Fibroblast of skin of scalp (primary cell): ENCODE data around the gene BHLHE40.

ENCODE experiments used
- DNase-seq: peaks from one replicate; pipeline ENCODE4 v3.0.0-alpha.2; 2013

The BHLHE40 gene

GRCh38 chr3:5002871-5003247 lies 23.6 kb downstream of the BHLHE40 start:
- DNase-seq = no peak

GRCh38 chr3:5004319-5005152 lies 25.3 kb downstream of the BHLHE40 start:
- DNase-seq = no peak

DNA sequence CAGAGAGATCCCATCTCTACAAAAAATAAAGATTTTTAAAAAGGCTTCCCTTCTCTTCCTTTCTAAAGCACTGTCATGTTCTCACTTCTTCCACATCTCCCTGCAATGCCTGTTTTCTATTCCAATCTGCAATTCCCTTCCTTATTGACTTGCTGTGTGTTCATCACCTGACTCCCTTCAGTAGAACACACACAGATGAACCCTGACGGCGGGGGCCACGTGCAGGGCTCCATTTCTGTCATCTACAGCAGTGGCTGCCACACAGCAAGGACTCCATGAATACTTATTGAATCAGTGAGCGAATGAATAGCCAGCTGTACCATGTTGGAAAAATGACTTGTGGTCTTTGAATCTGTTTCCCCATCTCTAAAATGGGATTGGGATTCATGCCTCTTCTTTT lies 26.1 kb downstream of the BHLHE40 start:
- no peak for DNase-seq

- peak; percentile 10 for DNase-seq
These were observed 27.5 kb downstream of the BHLHE40 start for GRCh38 chr3:5006755-5007202.

DNA sequence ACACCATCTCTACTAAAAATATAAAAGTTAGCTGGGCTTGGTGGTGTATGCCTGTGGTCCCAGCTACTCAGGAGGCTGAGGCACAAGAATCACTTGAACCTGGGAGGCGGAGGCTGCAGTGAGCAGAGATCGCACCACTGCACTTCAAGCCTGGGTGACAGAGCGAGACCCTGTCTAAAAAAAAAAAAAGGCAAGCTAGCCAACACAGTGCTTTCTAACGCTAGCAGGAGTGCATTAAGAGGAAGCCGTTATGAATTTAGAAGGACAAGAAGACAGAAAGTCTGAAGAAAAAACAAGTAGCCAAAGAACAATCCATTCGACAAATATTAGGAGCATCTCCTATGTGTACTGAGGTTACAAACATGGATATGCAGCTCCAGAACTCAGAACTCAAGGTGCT lies 28.6 kb downstream of the BHLHE40 start:
- DNase-seq = no peak

DNA sequence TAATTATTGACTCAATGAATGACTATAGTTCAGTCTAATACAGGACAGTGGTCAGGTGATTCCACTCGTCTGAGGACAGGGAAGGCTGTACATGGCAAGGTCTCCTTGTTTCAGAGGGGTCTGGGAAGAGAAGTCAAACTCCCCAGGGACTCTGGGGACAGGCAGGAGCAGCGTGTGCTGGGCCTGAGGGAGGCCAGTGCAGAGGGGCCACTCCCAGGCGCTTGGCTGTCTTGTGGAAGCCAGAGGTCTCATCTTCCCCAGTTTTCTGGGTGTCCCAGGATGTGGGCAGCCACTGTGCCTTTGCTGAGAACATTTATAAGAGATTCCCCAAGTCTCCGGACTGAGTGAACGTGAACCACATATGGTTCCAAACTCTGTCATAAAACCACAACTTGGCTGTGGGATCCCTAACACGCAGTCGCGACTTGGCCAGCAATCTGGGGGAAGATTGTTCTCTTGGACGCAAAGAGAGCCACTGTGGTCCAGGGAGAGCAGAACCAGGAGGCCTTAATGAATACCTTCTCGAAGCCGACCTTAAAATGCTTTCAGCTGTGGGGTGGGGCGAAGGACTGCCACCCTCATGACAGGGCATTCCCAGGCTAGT lies 30.4 kb downstream of the BHLHE40 start:
- no peak for DNase-seq

DNA sequence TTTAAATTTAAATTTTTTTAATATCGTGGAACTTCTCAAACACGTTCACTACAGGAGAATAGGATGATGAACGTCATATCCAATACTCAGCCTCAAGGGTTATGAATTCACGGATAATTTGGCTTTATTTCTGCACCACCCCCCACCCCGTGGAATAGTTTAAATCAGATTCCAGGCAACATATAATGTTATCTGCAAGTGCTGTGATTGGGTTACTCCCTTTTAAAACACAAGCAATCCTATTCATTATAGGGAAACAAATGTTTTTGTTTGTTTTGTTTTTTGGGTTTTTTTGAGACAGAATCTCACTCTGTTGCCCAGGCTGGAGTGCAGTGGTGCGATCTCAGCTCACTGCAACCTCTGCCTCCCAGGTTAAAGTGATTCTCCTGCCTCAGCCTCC lies 30.9 kb downstream of the BHLHE40 start:
- DNase-seq = no peak

DNA sequence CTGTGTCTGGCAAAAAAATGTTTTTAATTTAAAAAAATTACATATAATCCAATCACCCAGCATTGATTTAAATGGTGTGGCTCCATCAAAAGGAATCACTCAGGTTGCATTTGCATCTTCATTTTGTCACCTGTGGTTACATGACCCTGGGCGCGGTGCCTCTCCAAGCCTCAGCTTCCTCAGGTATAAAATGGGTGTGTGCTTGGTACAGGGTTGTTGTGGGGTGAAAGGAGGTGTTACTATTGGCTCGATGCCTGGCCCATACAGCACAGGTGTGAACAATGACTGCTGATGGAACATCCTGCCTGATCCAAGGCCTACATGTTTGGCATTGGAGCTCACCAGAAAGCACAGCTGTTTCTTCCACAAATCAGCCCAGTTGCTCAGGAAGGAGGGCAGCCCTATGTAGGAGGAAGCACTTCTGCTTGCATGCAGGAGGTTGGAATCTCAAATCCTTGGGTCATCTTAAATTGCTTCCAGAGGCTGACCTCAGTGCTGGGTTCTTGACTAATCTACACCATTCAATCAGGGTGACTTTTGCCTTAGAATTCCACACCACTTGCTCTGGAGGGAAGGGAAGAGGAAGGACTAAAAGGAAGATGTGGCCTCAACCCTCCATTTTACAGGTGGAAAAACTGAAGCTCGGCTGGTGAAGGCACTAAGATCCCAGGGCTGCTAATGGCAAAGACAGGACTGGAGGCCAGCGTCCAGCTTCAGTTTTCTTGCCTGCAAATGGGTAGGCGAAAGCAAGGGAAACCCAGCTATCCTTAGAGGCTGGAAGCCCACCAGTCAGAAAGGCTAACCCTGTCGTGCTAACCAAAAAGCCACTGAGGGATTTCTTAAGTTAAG lies 31.7 kb downstream of the BHLHE40 start:
- DNase-seq = no peak

- DNase-seq = no peak
These were observed 32.5 kb downstream of the BHLHE40 start for GRCh38 chr3:5011555-5012256.

DNA sequence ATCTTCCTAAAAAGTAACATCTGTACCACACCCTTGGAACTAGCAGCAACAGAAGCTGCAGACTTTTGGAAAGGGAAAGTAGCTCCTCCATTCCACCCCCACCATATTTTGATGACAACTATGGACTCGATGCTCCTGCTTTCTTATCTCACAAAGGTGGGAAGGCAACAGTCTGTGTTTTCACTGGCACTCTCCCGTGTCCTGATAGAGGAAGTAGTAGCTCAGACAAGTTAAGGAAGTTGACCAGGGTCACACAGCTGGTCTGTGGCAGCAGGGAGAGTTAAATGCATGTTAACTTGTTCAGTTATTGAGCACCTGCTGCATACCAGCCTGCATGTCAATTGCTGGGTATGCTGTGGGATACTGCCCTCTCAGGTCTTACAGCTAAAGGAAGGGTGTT lies 33.1 kb downstream of the BHLHE40 start:
- DNase-seq = no peak

DNA sequence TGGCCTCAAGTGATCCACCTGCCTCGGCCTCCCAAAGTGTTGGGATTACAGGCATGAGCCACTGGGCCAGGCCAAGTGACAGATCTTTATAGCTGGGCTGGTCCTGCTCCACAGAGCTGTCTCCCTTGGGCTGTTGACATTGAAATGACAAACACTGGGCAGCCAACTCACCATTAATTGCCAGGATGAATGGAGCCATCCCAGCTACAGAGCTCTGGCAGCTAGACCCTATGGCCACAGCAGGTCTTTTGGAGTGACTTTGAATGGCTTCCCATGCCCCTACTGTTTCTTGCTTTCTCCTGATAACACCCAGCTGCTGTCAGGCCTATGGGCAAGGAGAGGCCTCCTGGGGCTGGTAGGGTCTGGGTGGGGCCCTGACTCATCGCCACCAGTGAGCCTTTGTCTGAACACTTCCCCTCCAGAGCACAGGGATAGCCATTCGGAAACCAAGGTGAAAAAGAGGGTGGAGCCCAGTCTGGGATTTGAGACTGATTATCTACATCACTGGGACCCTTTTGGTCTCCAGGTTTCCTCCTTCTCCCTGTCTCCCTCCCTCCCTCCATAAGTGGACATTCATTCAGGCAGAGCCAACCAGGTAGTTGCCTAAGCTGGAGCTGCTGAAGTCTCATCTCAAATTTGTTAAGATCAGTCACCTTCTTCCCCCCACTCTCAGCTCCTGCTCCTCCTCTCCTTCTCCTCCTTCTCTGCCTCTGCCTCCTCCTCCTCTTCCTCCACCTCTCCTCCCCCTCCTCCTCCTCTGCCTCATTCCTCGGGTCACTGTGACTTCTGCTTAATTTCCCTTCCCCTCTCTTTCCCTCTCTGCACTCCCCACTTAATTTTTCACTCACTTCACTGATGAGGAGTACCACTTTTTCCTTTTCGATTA lies 34.0 kb downstream of the BHLHE40 start:
- peak; percentile 44 for DNase-seq

GRCh38 chr3:5014391-5014790 lies 35.2 kb downstream of the BHLHE40 start:
- peak; percentile 54 for DNase-seq

- DNase-seq = no peak
These were observed 35.8 kb downstream of the BHLHE40 start for GRCh38 chr3:5015056-5015455.

DNA sequence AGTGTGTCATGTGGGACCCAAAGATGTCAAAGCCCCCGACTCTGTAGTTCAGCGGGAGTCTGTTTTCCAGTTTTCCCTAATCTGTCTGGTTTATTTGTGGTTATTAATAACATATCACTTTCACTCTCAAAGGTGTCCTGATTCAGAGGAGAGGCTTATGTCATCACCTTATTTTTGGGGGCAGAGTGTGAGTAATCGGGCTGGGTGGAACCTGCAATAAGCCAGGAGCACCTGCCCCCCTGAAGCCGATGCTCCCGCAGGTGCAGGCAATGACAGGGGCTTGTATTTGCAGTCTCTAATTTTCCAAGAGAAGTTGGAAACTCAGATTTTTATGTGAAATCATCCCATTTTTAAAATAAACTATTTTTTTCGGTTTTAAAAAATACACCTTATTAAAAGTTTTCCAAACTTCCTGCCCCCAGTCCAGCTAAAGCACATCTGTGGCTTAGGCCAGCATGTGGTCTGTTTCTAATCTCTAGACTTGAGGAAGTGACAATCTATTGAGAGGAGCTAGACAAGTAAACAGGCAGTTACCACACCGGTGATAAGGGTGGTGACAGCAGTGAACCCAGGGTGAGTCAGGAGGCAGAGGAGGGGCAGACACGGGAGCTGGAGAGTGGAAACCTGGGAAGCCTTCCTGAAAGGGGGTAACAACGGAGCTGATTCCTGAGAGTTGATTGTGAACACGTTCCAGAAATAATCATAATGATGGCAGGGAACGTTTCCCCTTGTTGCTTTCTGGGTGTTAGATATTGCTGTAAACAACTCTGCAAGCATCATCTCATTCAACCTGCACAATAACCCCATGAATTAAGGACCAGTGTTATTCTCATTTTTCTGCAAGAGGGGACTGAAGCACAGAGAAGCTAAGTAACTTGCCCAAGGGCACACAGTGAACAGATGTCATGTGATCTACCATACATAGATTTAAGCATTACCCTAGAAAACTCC lies 37.2 kb downstream of the BHLHE40 start:
- DNase-seq = peak; percentile 23

- peak; percentile 23 for DNase-seq
These were observed 38.8 kb downstream of the BHLHE40 start for GRCh38 chr3:5017925-5018531.

DNA sequence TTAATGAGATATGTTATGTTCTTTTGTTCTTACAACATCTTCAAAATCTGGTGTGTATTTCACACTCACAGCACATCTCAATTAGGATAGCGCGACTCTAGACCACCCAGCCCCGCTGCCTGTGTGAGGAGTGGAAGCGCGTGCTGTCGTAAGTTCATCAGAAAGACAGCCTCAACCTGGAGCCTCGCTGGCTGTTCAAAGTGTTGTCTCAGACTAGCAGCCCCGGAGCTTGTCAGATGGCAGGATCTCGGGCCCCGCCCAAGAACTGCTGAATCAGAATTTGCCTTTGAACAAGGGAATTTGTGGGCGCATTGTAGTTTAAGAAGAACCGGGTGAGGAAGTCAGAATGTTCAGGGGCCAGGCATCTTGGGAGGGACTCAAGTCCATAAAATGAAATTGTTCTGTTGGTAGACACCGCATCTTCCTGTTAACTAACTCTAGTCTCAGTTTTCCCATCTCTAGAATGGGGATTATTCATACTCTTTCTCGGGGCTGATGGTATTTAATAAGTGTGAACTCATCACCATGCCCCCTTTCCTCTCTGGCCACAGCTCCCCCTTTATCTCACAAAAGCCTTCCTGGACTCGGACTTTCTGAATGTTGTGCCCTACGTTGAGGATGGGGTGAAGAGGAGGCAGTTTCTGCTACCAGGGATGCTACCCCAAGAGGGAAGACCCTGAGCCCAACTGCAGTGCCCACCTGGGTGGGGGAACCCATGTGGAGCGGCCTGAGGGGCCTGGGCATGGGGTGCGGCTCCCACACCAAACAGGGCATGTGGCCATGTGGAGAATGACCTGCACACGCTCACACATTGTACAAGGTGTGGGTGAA lies 40.4 kb downstream of the BHLHE40 start:
- no peak for DNase-seq

GRCh38 chr3:5020242-5020722 lies 41.0 kb downstream of the BHLHE40 start:
- no peak for DNase-seq
